ENCODE measurements around the gene IL17B. TPM values are rescaled to one million over a fixed set of nuclear protein-coding genes. Genes with fewer than 3 reads are reported as not detected.

Gene IL17B
- total RNA-seq, 2 donors from 2014 or later: not detected

GRCh38 chr5:149382517-149383220 lies 3.6 kb upstream of the IL17B start:
- H3K27me3 Mint-ChIP-seq (ENCODE audit: insufficient read depth): no peaks in the 10 kb centered on the region
- Histone ChIP-seq H3K4me1 (ENCODE audit: control insufficient read depth, insufficient read depth, low read length) (peaks cover 6% of the 10 kb centered on the region), H3K9ac (ENCODE audit: extremely low read depth, low read length, poor library complexity, severe bottlenecking) (no peak overlapping the region), H3K27ac (ENCODE audit: low read depth, low read length) (no peak overlapping the region), H3K36me3 (ENCODE audit: control insufficient read depth, insufficient read depth, low read length) (no peaks in the 10 kb centered on the region), H3K27me3 (ENCODE audit: control insufficient read depth, insufficient read depth, low read length, poor library complexity, severe bottlenecking) (no peaks in the 10 kb centered on the region), H3K9me3 (ENCODE audit: control insufficient read depth, low read length) (no peaks in the 10 kb centered on the region), H3K4me3 (ENCODE audit: low read length) (no peak overlapping the region)
- no peaks in the 10 kb centered on the region for H3K9me3 Mint-ChIP-seq
- no peak for DNase-seq
- H3K36me3 Mint-ChIP-seq (ENCODE audit: low read depth): no peaks in the 10 kb centered on the region
- no peak for TF ChIP-seq CTCF (conservative IDR thresholded peaks at IDR 0.05)
- H3K4me3 Mint-ChIP-seq: no peak overlapping the region
- no peak overlapping the region for H3K27ac Mint-ChIP-seq
- 91 to 96% methylated on average over 7 to 12 of the region's 12 CpGs for WGBS, 2 experiments (ENCODE audit: insufficient coverage in 1 of 2, insufficient read length in 1 of 2)
- peaks cover 18% of the 10 kb centered on the region for H3K4me1 Mint-ChIP-seq

GRCh38 chr5:149381986-149382338 lies 2.9 kb upstream of the IL17B start:
- peaks cover 6% of the 10 kb centered on the region for H3K4me1 ChIP-seq (ENCODE audit: control insufficient read depth, insufficient read depth, low read length)
- H3K36me3 Mint-ChIP-seq (ENCODE audit: low read depth): no peaks in the 10 kb centered on the region
- TF ChIP-seq CTCF (conservative IDR thresholded peaks at IDR 0.05): peak; percentile 96
- no peaks in the 10 kb centered on the region for H3K9me3 Mint-ChIP-seq
- H3K4me3 ChIP-seq (ENCODE audit: low read length): no peak overlapping the region
- H3K9ac ChIP-seq (ENCODE audit: extremely low read depth, low read length, poor library complexity, severe bottlenecking): no peak overlapping the region
- H3K4me1 Mint-ChIP-seq: peaks cover 18% of the 10 kb centered on the region
- H3K36me3 ChIP-seq (ENCODE audit: control insufficient read depth, insufficient read depth, low read length): no peaks in the 10 kb centered on the region
- no peak overlapping the region for H3K27ac Mint-ChIP-seq
- 46 to 65% methylated on average over 6 to 16 of the region's 16 CpGs for WGBS, 2 experiments (ENCODE audit: insufficient coverage in 1 of 2, insufficient read length in 1 of 2)
- no peaks in the 10 kb centered on the region for H3K9me3 ChIP-seq (ENCODE audit: control insufficient read depth, low read length)
- H3K27me3 Mint-ChIP-seq (ENCODE audit: insufficient read depth): no peaks in the 10 kb centered on the region
- peak; percentile 97 for DNase-seq
- no peak overlapping the region for H3K27ac ChIP-seq (ENCODE audit: low read depth, low read length)
- no peak overlapping the region for H3K4me3 Mint-ChIP-seq
- H3K27me3 ChIP-seq (ENCODE audit: control insufficient read depth, insufficient read depth, low read length, poor library complexity, severe bottlenecking): no peaks in the 10 kb centered on the region

GRCh38 chr5:149381261-149381985 lies 2.3 kb upstream of the IL17B start:
- Mint-ChIP-seq H3K4me1 (peaks cover 17% of the 10 kb centered on the region), H3K4me3 (no peak overlapping the region), H3K36me3 (ENCODE audit: low read depth) (no peaks in the 10 kb centered on the region), H3K9me3 (no peaks in the 10 kb centered on the region), H3K27me3 (ENCODE audit: insufficient read depth) (no peaks in the 10 kb centered on the region), H3K27ac (no peak overlapping the region)
- peaks cover 6% of the 10 kb centered on the region for H3K4me1 ChIP-seq (ENCODE audit: control insufficient read depth, insufficient read depth, low read length)
- no peaks in the 10 kb centered on the region for H3K36me3 ChIP-seq (ENCODE audit: control insufficient read depth, insufficient read depth, low read length)
- H3K9me3 ChIP-seq (ENCODE audit: control insufficient read depth, low read length): no peaks in the 10 kb centered on the region
- no peak for TF ChIP-seq CTCF (conservative IDR thresholded peaks at IDR 0.05)
- 0 to 54% methylated on average over 2 to 8 of the region's 8 CpGs for WGBS, 2 experiments (ENCODE audit: insufficient coverage in 1 of 2, insufficient read length in 1 of 2)
- H3K9ac ChIP-seq (ENCODE audit: extremely low read depth, low read length, poor library complexity, severe bottlenecking): no peak overlapping the region
- no peak overlapping the region for H3K4me3 ChIP-seq (ENCODE audit: low read length)
- no peaks in the 10 kb centered on the region for H3K27me3 ChIP-seq (ENCODE audit: control insufficient read depth, insufficient read depth, low read length, poor library complexity, severe bottlenecking)
- no peak overlapping the region for H3K27ac ChIP-seq (ENCODE audit: low read depth, low read length)
- DNase-seq: no peak

Data from endodermal cell (in vitro differentiated cells).